ENCODE results near the gene CCDC18.

CCDC18 gene

DNA sequence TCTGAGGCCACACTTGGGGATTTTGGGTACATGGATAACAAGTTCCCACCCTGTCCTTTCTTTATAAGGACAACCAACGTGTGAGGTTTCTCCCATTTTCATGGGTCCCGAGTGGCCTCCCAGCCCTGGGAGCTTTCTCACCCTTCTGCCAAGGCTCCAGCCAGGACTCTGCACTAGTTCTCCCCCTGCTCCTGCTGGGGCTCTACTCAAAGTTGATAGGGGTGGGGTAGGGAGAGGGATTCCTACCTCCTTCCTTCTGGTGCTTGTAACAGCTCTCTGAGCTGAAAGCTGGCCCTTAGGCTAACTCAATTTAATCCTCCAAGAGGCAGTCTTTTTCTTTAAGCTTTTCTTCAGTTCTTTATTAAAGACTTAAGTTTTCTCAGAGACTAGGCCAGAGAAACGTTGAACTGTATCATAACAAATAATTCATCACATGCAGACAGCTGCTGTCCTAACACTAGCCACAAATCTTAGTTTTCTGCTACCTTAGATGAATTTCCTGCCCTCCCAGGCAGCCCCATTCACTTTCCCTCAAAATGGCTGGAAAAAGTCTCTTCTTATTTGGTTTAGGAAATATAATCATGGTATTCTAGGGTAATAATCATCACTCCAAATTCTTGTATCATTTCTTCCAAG, 142.8 kb downstream of the CCDC18 start:
- H3K36me3 ChIP-seq (ENCODE audit: control insufficient read depth, insufficient read depth, low read length): peaks cover 3% of the 10 kb centered on the region; the same call in 1 of the 2 replicates
- TF ChIP-seq, protein P1, sequence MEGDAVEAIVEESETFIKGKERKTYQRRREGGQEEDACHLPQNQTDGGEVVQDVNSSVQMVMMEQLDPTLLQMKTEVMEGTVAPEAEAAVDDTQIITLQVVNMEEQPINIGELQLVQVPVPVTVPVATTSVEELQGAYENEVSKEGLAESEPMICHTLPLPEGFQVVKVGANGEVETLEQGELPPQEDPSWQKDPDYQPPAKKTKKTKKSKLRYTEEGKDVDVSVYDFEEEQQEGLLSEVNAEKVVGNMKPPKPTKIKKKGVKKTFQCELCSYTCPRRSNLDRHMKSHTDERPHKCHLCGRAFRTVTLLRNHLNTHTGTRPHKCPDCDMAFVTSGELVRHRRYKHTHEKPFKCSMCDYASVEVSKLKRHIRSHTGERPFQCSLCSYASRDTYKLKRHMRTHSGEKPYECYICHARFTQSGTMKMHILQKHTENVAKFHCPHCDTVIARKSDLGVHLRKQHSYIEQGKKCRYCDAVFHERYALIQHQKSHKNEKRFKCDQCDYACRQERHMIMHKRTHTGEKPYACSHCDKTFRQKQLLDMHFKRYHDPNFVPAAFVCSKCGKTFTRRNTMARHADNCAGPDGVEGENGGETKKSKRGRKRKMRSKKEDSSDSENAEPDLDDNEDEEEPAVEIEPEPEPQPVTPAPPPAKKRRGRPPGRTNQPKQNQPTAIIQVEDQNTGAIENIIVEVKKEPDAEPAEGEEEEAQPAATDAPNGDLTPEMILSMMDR (IDR thresholded peaks at IDR 0.05; ENCODE audit: insufficient read depth, low read length, poor library complexity, severe bottlenecking): no peak
- no peak overlapping the region for H3K4me3 ChIP-seq (replicated peaks; ENCODE audit: low read depth, low read length)
- no peak for DNase-seq (ENCODE audit: extremely low read depth, insufficient read length)
- no peaks in the 10 kb centered on the region for H3K27me3 ChIP-seq (replicated peaks; ENCODE audit: control insufficient read depth, insufficient read depth, low read length)

DNA sequence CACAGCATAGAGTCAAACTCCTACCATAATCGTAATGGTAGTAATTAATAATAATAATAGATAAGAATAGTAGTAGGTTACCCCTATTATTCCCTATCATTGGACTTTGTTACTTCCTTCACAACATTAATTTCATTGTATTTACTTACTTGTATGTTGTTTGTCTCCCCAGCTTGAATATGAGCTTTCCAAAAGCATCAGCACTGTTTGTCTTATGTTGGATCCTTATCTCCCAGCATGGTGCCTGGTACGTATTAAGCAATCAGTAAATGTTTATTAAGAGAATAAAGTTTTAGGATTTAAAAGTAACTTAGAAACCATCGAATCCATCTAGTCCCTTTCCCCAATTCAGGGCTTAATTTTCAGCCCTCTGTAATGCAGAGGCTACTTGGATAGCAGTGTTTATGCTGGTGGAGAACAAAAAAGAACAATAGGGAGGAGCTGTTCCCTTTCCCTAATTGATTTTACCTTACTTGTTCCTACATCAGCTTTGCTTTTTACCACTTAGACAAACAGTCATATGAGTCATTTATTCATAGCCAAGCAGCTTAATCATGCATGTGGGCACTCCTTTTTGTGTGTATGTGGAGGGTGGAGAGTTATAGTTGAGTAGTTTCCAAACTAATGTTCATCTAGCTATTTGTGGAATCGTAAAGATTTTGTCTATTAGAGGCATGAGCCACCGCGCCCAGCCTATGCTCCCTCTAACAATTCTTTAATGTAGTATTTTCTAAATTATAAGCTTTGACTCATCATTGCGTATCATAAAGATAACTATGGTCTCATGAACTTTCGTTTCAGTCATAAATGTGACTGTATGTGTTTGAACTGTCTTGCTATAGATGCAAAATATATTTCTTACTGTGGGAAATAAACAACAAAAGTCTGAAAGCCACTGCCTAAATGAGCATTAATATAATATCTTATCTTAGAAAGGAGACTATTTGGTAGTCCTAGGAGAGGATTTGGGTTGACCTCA, 144.3 kb downstream of the CCDC18 start:
- H3K4me3 ChIP-seq (replicated peaks; ENCODE audit: low read depth, low read length): no peak overlapping the region
- TF ChIP-seq, protein P1 (IDR thresholded peaks at IDR 0.05; ENCODE audit: insufficient read depth, low read length, poor library complexity, severe bottlenecking): no peak
- no peak for DNase-seq (ENCODE audit: extremely low read depth, insufficient read length)
- H3K27me3 ChIP-seq (replicated peaks; ENCODE audit: control insufficient read depth, insufficient read depth, low read length): no peaks in the 10 kb centered on the region
- H3K36me3 ChIP-seq (ENCODE audit: control insufficient read depth, insufficient read depth, low read length): peaks cover 3% of the 10 kb centered on the region; the same call in 1 of the 2 replicates

All from GM06990 (cell line).